ENCODE data around the gene IGSF21.

- TF ChIP-seq CTCF (IDR thresholded peaks at IDR 0.05; ENCODE audit: low read length) (no peak), EZH2 (IDR thresholded peaks at IDR 0.05; ENCODE audit: borderline replicate concordance, low read length) (no peak)
These were observed 184.9 kb downstream of the IGSF21 start for GRCh38 chr1:18292531-18292930.

Measured in OCI-LY1 (cell line).